HG03066 (cell line): ENCODE measurements around the gene TDP1.

ENCODE experiments used
- ATAC-seq: cut with Tn5 transposase; IDR thresholded peaks from one replicate; pipeline ENCODE4 v1.9.1; 2021; ENCODE audit warnings: low read depth; ENCODE audit not compliant: unreplicated experiment

TDP1 gene

DNA sequence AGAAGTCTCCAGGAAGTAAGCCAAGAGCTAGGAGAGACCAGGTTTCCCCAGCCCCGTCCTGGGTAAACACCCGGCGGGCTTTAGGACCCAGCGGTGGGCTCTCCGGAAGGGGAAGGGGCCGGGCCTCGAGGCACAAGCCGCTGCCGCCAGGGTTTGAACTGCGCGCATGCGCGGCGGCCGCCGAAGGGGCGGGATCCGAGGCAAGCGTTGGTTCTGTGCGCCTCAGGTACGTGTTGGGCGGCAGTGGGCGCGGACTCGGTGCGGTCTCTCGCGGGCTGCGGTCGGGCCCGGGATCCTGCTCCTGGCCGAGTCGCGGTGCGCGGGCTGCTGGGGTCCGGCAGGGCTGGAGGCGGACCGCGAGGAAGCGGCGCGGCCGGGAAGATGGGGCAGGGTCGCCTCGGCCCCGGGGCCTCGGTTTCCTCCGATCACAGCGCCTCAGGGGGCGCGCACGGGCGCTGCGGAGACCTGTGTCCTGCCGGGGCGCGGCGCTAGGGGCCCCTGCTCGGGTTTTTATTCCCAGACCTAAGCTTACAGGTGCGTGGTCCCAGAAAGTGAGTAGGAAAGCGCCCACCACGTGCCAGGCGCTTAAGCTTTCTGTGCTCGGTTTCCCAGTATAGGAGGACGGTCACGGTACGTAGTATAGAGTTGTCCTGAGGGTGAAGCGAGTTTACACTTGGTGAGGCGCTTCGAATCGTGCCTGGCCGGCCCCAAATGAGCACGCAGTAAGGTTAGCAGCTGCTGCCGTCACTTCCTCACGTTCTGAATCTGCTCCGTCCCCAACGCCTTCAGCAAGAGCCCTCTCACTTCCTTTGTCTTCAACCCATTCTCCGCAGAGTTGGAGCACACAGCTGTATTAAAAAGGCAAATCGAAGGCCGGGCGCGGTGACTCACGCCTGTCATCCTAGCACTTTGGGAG is at the start of gene TDP1:
TSS of gene TDP1 (plus strand) at position 183 of the 916 bp plus-strand sequence. CDS start 7,188 bp downstream, outside the sequence.
- peak; percentile 56 for ATAC-seq

DNA sequence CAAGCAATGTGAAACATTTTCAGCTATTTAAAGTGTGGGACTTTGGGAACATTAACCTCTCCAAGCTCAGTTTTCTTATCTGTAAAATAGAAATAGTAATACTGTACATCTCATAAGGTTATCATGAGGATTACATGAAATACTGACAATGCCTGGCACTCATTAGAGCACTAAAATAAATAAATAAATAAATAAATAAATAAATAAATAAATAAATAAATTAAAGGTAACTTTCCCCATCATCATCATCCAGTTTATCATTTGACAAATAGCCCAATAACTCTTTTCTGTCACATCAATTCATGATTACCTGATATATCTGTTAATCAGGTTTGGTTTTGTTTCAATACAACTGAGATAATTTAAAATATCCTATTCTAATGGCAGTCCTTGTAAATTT is 49.7 kb upstream of the TDP1 start:
- no peak for ATAC-seq

DNA sequence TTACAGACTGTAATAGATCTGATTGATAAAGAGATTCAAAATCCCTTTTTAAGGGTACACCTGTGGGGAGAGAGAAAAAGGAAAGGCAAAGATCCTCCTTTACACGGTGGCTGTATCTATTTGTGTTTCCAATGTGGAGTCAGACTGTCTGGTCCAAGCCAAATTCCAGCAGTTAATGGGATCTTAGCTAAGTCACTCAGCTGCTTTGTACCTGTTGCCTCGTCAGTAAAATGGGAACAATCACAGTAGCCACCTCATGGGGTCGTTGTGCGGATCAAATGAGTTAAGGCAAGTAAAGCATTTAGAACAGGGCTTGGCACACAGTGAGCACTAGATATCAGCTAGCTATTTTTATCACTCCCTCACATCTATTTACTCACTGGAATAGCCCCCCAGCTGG is 48.1 kb upstream of the TDP1 start:
- ATAC-seq: no peak

DNA sequence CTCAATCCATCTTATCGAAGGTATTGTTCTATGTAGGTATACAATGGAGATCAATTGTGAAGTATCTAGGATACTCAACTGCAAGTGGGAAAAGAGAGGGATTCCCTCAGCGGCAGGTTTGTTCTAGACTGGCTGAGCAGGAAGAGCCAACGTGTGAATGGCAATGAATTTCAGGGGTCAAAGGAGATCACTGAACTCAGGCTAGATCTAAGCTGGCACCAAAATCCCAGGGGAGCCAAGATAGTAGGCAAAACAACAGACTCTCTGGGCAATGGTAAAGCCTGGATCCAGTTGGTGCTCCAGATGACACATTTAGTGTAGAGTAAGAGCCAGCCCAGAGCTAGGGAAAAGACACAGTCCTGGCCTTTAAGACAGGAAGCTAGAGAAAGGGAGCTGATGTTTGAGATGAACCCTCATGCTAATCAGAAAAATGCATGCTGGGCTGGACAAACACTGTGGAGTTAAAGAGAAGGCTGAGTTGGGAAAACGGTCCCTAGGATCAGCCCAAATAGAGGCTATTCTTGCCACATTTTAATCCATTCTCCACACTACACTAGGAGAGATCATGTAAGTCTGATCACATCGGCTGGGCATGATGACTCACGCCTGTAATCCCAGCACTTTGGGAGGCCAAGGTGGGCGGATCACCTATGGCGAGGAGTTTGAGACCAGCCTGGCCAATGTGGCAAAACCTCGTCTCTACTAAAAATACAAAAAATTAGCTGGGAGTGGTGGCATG is 46.8 kb upstream of the TDP1 start:
- ATAC-seq: no peak

DNA sequence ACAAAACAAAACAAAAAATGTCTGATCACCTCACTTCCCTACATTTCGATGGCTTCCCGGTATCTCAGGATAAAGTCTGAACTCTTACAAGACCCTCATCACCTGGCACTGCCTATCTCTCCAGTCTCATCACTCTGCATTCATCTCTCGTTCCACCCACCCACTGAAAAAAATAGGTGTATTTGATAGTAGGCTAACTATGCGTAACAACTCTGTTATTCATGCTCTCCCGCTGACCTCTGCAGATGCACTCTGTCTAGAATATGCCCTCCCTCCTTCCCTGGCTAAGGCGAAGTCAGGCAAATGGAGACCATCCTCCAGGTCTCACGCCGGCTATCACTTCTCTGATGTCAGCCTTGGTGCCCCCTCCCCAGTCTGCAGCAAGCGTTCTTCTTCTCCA is 46.1 kb upstream of the TDP1 start:
- ATAC-seq: no peak

DNA sequence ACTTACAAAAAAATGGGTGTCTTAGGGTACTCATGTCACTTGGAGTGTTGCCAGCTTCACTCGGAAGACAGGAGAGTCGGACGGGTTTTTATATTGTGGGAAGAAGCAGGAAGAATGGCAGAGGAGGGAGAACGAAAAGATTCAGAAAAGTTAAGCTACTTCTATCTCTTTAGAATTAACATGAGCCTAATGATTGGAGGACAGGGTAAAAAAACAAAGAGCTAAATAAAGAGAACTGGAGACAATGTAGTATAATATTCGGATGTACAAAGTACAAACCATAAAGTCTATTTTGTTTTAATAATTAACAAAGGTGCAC is 45.1 kb upstream of the TDP1 start:
- ATAC-seq: no peak

DNA sequence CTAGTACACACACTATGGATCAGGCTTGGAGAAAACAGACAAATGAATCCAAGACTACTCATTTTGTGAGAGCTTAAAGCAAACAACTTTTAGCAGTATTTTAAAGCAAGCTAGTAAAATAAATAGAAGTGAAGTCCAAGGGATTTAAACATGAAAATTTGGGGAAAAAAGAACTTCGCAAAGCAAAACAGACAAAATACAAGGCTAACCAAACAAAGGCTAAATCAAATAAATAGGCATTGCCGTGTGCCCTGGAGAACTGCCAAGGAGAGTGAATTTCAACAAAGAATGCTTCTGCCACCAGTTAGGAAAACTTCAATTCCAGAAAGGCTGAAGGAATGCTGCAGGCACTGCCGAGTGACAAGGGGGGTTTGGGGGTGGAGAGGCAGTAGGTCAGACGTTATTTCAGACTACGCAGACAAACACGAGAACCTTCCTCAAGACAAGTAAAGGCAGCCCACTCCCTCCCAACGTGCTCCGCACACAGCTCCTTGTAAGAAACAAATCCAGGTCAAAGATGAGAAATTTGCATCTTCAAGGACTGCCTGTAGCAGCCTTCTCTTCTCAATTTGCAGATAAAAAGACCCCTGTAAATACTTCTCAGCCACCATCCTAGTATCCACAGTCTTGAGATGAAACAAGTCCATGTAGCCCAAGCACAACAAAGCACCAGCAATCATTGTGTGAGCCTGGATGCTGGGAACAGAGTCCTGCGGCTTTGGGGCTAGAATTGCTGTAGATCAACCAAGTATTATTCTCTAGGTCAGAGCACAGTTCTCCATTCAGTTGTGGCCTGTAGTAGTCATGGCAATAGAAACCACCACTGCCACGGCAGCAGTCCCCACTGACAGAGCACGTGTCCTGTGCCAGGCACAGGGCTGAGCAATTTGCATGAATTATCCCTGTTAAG is 44.5 kb upstream of the TDP1 start:
- ATAC-seq: no peak

DNA sequence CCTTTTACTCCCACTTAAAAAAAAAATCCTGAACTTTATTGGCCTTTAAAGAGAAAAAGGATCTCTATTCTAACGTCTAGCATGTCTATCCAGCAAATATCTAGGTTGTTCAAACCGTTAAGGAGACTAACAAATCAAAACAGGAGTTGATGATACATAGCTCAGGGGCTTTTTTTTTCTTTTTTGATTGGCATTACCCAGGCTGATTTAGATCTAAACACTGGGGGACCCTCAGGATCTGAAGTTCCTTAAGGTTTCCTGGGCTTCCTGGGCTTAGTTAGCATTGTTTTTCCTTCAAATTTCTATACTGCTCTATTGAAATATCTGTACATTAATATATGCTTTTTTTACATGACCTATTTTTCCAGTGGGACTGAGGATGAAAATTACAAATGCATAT is 43.5 kb upstream of the TDP1 start:
- ATAC-seq: no peak

DNA sequence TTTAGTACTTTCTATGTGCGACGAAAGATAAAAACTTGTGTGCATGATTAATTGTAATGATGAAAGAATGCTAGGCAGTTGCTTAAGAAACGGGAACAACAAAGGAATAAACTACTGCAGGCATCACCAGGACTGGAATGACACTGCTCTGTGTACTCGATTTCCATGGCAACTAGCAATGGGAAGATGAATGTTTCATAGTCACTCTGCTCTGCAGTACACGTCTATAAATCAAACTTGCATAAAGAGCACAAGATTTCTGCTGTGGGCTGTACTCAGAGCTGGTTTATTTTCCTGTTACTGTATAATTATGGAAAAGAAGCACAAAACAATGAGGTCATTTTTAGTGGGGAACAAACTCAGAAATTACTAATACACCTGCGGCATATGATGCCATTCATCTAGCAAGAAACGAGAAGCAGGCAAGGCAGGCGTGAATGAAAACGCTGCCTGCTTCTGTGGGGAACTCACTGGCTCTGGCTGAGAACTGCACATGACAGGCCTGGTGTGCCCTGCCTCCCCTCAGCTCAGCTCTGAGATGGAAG is 43.0 kb upstream of the TDP1 start:
- no peak for ATAC-seq

DNA sequence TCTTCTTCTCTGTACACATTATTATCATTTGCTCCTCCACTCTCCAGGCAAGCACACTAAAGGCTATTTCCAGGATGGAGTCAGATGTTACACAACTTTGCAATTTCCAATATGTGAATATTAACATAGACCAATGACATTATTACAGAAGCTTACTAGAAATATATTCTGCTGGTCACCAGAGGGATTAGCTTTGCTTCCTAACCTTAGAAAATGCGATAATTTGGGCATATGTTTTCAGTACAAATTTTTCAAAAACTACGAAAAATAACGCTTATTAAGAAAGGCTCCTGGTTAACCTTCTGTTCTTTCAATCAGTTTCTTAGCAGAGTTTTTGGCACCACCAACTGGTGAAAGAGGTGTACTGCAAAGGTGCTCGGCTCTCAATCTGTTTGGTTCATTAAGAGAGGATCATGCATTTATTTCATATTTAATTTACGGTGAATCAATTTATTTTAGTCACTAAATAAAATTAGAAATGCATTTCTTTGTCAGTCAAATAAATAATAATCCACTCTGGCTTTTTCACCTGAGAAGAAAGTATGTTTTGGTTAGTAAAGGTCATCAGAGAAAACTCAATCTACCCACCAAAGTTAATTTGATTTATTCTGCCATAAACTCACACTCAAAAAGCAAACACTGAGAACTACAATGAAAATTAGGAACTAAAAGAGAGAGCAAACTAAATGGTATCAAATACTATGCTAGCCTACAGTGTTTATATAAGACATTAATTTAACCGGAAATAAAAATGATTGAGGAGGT is 40.4 kb upstream of the TDP1 start:
- ATAC-seq: no peak

DNA sequence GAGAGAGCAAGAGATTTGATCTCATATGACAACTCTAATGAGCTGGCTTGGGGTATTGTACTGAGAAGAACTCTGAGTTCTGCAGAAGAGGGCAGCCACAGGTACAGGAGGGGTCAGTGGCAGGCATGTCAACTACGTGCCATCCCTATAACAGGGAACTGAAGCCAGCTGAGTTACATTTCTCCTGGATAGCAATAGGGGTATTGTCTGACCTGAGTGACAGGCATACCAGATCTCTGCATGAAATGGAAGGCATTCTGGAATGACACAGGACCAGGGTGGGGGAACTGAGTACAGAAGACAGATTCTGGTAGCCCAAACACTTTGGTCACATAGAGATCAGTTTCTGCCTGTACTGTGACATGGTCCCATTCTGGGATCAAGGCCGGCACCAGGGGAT is 37.0 kb upstream of the TDP1 start:
- no peak for ATAC-seq

DNA sequence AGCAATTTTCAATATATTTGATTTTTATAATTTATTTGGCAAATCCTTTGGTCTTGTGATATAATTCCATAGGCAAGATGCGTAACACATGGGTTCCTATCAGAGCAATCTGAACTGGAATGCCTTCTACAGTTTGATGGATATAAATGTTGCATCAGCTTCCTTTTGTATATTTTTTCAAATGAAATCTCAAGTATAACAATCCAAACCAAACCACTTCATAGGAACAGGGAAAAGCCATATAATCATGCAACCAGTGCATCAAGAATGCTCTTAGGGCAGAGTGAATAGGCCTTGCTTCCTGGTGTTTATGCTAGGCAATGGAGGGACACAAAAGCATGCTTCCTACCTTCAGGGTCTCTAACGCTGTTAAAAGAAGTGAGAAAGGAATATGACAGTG is 35.7 kb upstream of the TDP1 start:
- no peak for ATAC-seq

DNA sequence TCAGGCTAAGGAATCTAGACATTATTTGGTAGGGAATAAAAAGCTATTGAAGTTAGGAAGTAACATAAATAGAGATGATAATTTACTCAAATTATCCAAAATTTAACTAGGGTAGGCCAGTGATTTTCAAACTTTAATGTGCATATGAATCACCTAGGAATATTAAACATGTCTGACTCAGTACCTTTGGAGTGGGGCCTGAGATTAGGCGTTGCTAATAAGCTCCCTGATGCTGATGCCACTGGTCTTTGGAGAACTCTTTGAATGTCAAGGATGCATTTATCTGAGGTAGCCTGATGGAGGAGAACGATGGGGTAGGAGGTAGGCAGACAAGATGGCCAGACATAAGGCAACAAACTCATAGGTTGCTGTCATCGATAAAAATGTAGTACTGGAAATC is 34.4 kb upstream of the TDP1 start:
- ATAC-seq: no peak

DNA sequence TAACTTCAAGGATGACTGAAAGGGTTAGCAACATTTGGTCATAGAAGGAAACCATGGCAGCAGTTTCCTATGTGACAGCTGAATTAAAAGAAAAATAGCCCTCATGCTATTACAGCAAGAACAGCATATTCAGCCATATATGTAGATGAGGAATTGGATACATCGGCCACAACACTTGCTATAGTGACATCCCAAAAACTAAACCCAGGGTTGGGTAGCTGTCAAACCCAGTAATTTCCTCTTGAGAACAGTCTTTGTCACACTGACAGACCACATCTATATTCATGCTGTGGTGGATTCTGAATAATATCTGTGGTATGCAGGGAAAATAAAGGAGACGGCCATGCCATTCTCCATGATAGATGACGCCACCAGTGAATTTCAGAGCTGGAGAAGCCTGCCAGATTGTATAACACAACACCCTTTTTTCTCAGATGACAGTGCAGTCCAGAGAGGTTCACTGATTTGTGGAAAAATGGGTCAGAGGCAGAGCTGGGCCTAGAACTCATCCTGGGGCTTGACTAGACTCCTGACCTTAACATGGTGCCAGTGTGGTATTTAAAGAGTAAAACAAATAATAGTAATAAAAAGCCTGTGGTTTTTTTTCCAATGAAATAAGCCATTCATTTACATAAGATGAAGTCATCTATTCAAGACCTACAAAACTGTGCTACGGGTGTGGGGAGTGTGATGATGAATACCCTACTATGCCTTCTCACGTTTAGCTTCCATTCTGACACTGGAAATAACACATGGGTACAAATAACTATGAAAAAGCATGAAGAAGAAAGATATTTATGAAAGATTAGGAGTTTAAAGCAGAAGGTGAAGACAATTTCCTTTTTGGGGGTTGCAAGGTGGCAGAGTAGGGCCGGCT is 33.5 kb upstream of the TDP1 start:
- ATAC-seq: no peak

DNA sequence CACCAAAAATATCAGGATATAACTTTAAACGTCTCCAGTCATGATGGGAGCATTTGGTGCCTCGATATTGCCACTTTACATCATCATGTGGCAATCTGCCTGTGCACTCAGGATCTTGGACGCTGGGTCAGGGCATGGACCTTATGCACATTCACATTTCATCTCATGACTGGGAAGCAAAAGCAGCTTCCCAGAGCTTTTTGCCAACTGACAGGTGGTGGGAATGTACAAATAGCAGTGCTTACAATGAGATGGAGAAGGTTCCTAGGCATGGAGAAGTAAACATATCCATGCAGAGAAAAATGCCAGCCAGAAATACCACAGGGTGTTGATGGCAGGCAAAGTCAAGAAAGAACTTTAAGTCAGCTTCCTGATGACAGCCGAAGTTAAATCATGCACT is 31.5 kb upstream of the TDP1 start:
- ATAC-seq: no peak

DNA sequence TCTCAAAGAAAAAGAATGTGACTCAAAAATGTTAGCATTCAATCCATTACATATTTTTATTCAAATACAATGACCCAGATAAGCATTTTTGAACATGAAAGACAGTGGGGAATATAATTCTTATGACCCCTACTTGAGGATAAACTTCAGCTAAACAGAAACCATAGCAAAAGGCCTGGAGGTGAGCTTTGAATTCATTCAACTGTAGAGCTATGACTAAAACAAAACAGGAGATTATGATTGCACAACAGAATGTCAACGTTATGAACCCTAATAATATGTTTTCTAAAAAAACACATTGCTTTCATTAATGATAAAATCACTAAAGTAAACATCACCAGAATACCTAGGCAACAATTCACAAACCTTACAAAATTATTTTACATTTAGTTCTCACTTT is 29.0 kb upstream of the TDP1 start:
- no peak for ATAC-seq

DNA sequence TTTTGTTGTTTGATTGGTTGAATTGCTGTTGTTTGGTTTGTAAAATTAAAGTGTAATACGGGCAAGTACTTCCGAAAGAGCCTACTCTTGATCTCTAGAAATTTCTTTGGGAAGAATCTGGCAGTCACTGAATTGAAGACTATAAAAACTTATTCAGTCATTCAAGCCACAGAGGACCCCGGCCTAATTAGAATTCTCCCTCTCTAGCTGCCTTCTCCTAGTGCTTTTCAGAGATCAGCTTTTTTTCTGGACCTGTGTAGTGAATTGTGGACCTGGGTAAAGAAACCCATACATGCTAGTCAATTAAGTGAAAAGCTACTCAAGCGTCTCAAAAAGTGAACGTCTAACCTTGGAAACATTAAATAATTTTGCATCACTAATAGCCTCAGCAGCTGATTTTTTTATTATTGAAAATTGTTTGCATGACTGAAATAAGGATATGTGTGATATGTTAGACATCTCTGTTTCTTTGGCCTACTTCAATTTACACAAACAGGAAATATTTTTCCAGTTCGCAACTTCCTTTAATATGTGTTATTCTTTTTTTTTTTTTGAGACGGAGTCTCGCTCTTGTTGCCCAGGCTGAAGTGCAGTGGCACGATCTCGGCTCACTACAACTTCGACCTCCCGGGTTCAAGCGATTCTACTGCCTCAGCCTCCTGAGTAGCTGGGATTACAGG is 28.4 kb upstream of the TDP1 start:
- ATAC-seq: no peak

DNA sequence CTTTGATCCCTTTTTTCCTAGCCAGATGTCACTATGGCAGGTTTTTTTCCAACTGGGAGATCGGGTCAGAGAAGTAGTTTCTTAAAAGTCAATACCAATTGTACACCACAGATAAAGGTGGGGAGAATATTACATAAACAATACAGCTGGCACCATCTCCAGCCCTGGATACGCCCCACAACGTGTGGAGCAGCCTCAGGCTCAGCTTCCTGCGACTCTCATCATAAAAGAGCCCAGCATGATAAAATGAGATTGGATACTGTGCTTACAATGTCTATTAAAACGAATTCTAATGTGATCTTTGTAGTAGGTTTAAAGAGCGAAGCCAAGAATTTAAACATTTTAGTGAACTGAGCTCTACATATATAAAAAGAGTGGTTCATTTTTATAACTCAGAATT is 22.7 kb upstream of the TDP1 start:
- no peak for ATAC-seq
